RWPE2 (cell line): Measurements from ENCODE around the gene HYI.

Source experiments
- ATAC-seq: fragments of 200-7000 bp; cut with Tn5 transposase; 3 replicates; pipeline ENCODE4 v1.9.1; 2021; ENCODE audit warnings: low read depth
- DNase-seq: peaks from one replicate; pipeline ENCODE4 v3.0.0-alpha.2; 2020; ENCODE audit warnings: low spot score
- H3K27ac ChIP-seq: fragments of 450-650 bp; 2 replicates; pipeline ENCODE4 v1.5.1; 2017; ENCODE audit warnings: mild to moderate bottlenecking; ENCODE audit not compliant: poor library complexity, severe bottlenecking
- H3K27me3 ChIP-seq: fragments of 250-450 bp; sonication (Bioruptor Pico); 2 replicates; pipeline ENCODE4 v1.5.1; 2021; ENCODE audit warnings: mild to moderate bottlenecking, moderate library complexity; ENCODE audit not compliant: insufficient read depth, poor library complexity, severe bottlenecking
- H3K36me3 ChIP-seq: fragments of 250-450 bp; sonication (Bioruptor Pico); 2 replicates; pipeline ENCODE4 v1.5.1; 2020; ENCODE audit warnings: low read depth, mild to moderate bottlenecking, moderate library complexity
- H3K4me1 ChIP-seq: fragments of 250-450 bp; sonication (Bioruptor Pico); 2 replicates; pipeline ENCODE4 v1.5.1; 2021; ENCODE audit warnings: mild to moderate bottlenecking, moderate library complexity; ENCODE audit not compliant: insufficient read depth, poor library complexity, severe bottlenecking
- H3K4me3 ChIP-seq: fragments of 250-450 bp; sonication (Bioruptor Pico); 2 replicates; pipeline ENCODE4 v1.5.1; 2021; ENCODE audit warnings: mild to moderate bottlenecking, moderate library complexity; ENCODE audit not compliant: severe bottlenecking
- H3K9me3 ChIP-seq: fragments of 250-450 bp; sonication (Bioruptor Pico); 2 replicates; pipeline ENCODE4 v1.5.1; 2021; ENCODE audit warnings: mild to moderate bottlenecking, moderate library complexity; ENCODE audit not compliant: severe bottlenecking
- CTCF ChIP-seq: fragments of 450-650 bp; IDR thresholded peaks from one replicate; pipeline ENCODE4 v1.5.1; 2017; ENCODE audit warnings: mild to moderate bottlenecking, moderate library complexity; ENCODE audit not compliant: poor library complexity, severe bottlenecking

Gene HYI

GRCh38 chr1:43436371-43436770 lies 17.4 kb downstream of the HYI start:
- peaks cover 79% of the 10 kb centered on the region for H3K36me3 ChIP-seq

GRCh38 chr1:43435146-43436145 lies 18.3 kb downstream of the HYI start:
- TF ChIP-seq CTCF: no peak
- ATAC-seq: no peak
- no peaks in the 10 kb centered on the region for H3K9me3 ChIP-seq
- H3K36me3 ChIP-seq: peaks cover 79% of the 10 kb centered on the region
- H3K4me3 ChIP-seq: no peak overlapping the region
- no peaks in the 10 kb centered on the region for H3K4me1 ChIP-seq
- DNase-seq: no peak
- H3K27ac ChIP-seq: no peak overlapping the region
- no peaks in the 10 kb centered on the region for H3K27me3 ChIP-seq

More at GRCh38 chr1:43436371-43436770, 17.4 kb downstream of the HYI start:
- no peak for TF ChIP-seq CTCF
- ATAC-seq: no peak
- Histone ChIP-seq H3K9me3 (no peaks in the 10 kb centered on the region), H3K27ac (no peak overlapping the region), H3K27me3 (no peaks in the 10 kb centered on the region), H3K4me1 (no peaks in the 10 kb centered on the region), H3K4me3 (no peak overlapping the region)
- DNase-seq: no peak

GRCh38 chr1:43434256-43434655 lies 19.5 kb downstream of the HYI start:
- no peak for DNase-seq
- Histone ChIP-seq H3K27me3 (no peaks in the 10 kb centered on the region), H3K4me3 (no peak overlapping the region), H3K27ac (no peak overlapping the region), H3K36me3 (peaks cover 78% of the 10 kb centered on the region), H3K4me1 (no peaks in the 10 kb centered on the region), H3K9me3 (no peaks in the 10 kb centered on the region)
- ATAC-seq: no peak
- no peak for TF ChIP-seq CTCF

- H3K36me3 ChIP-seq: peaks cover 82% of the 10 kb centered on the region
- ATAC-seq (no peak), DNase-seq (peak; percentile 31)
- no peaks in the 10 kb centered on the region for H3K27me3 ChIP-seq
- no peak for TF ChIP-seq CTCF
- H3K9me3 ChIP-seq: no peaks in the 10 kb centered on the region
- no peak overlapping the region for H3K27ac ChIP-seq
- no peaks in the 10 kb centered on the region for H3K4me1 ChIP-seq
- H3K4me3 ChIP-seq: no peak overlapping the region
Measured at GRCh38 chr1:43432907-43433306, 20.8 kb downstream of the HYI start.
